Activated CD4-positive, CD25-positive, alpha-beta regulatory T cell (primary cell): ENCODE data around the gene ODF2.
"Not testable (repeated sequence)": the region's sequence is repeated elsewhere in the genome, so short reads cannot be mapped to it uniquely, and the experiment has no call there.

ENCODE experiments used
- DNase-seq, 4 experiments: peaks; one replicate each; lab custom pipeline; 2025; lab: John Stamatoyannopoulos, UW

The ODF2 gene

DNA sequence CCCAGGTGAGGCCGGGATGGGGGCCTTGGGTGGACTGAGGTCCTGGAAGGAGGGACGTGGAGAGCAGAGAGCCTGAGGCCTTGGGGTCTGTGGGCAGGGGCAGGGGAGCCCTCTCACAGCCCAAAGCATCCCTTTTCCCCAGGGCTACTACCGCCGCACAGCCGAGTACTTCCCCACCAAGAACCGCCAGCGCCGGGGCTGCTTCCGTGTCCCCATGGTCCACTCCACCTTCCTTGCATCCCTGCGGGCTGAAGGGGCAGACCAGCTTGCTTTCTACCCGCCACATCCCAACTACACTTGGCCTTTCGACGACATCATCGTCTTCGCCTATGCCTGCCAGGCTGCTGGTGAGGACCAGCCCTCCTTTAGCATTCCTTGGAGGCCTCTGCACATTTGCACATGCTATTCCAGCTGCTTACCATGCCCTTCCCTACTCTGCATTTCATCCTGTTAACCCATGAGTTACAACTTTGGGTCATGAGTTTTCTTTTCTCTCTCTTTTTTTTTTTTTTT, 31.5 kb upstream of the ODF2 start:
- no peak for DNase-seq

DNA sequence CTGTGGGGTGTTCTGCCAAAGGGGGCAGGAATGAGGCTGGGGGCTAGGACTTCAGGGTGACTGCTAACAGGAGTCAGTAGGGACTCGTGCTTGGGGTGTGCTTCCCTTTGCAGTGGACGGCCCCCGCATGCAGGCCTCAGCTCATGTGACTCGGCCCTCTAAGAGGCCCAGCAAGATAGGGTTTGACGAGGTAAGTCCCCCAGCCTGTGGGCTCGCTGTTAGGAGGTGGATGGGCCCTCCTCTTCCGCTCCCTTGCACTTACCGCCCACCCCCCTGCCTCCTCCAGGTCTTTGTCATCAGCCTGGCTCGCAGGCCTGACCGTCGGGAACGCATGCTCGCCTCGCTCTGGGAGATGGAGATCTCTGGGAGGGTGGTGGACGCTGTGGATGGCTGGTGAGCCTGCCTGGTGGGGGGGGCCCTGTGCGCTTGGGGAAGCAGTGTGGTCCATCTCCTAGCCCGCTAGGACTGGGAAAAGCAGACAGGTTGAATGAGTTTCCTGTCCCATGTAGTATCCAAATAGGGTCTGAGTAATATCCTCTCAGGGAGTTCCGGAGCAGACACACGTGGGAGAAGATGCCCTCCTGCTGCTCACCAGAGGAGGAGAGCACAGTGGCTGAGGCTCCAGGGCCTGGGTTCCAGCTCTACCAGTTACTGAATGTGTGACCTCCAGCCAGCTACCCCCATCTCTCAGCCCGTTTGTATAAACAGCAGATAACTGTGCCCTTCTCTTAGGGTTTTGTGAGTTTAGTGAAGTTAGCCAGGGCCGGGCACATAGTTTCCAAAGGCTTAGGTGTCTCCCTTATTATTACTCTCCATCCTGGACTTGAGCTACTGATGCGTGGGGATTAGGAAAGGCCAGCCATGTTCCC, 26.9 kb upstream of the ODF2 start:
- no peak for DNase-seq

DNA sequence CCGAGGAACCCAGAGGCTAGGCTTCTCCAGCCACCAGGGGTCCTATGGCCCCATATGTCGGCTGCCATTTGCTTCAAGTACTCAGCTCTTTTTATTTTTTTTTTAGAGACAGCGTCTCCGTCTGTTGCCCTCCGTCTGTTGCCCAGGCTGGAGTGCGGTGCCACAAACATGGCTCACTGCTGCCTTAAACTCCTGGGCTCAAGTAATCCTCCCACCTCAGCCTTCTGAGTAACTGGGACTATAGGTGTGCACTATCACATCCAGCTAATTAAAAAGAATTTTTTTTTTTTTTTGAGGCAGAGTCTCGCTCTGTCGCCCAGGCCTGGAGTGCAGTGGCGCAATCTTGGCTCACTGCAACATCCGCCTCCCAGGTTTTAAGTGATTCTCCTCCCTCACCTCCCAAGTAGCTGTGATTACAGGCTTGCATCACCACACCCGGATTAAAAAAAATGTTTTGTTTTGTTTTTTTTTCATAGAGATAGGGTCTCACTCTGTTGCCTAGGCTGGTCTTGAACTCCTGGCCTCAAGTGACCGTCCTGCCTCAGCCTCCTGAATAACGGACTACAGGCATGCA, 26.2 kb upstream of the ODF2 start:
- no peak for DNase-seq

DNA sequence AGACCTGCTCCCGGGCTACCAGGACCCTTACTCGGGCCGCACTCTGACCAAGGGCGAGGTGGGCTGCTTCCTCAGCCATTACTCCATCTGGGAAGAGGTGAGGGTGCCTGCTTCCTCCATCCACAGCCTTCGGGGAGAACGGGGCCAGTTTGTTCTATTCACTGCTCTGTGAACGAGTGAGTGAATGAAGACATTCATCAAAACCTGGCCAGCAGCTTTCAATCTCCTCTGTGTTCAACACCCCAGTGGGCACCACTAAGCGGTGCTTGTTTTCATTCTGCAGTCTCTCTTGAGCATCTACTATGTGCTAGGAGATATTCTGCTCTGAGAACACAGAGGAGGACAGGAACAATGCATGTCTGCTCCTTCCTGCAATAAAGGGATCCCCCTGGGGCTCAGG, 24.6 kb upstream of the ODF2 start:
- no peak for DNase-seq

DNA sequence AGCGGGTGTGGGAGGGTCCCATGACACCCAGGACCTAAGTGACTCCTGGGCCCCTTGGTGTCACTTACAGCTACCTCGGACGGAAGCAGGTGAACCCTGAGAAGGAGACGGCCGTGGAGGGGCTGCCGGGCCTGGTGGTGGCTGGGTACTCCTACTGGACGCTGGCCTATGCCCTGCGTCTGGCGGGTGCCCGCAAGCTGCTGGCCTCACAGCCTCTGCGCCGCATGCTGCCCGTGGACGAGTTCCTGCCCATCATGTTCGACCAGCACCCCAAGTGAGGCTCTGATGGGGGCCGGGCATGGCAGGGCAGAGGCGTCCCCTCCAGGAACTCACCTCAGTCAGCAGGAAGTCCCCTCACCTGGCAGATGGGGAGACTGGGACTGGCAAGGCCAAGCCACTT, 21.5 kb upstream of the ODF2 start:
- no peak for DNase-seq

DNA sequence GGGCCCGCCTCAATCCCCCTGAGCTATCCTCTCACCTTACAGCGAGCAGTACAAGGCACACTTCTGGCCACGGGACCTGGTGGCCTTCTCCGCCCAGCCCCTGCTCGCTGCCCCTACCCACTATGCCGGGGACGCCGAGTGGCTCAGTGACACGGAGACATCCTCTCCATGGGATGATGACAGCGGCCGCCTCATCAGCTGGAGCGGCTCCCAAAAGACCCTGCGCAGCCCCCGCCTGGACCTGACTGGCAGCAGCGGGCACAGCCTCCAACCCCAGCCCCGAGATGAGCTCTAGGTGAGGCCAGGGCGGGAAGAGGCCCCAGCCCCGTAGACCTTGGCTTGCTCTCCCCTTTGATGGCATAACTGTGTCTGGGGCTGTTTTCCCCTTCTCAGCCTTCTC, 20.2 kb upstream of the ODF2 start:
- no peak for DNase-seq

DNA sequence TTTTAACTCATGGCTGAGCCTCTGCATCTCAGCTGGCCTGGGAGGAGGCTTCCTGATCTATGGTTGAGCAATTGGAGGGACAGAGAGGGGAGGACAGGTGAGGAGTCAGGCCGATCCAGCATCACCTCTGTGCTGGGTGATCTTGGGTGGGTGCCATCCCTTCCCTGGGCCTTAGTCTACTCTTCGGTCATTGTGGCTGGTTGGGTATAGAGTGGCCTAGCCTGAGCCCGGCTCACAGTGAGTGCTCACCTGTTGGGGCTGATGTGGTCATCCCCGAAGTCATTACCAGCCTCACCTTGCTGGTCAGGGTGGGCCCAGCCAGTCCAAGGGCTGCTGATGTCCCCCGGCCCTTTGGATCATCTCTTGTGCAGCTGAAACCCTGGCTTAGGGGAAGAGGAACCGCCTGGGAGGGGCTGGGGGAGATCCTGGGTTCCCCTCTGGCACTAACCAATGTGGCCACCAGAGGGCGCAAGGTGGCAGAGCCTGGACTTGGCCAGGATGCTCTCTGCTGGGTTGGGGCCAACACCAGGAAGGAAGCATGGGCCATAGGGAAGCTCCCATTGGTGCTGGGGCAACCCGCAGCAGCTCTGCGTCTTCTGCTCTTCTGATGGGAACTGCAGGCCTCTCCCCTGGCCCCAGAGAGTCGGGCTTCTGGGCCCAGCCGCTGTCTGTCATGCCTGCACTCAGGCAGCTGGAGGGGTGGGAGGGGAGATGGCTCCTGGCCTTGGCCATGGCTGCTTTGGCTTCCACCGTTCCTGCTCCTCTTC, 17.3 kb upstream of the ODF2 start:
- DNase-seq, result peak; percentile 63 to 81 (median 70)

DNA sequence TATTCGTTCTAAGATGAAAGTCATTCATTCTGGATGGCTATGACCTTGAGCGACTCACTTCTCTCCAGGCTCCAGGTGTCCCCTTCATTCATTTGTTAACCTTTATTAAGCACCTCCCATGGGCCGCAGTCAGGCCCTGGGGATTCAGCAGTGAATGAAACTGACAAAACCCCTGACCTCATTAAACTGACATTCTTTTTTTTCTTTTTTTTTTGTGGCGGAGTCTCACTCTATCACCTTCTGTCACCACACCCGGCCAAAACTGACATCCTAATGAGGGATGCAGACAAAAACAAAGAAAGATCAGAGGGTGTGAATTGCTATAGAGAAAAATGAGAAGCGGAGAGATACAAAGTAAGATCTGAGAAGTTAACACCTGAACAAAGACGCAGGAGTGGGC, 16.5 kb upstream of the ODF2 start:
- DNase-seq, result no peak

DNA sequence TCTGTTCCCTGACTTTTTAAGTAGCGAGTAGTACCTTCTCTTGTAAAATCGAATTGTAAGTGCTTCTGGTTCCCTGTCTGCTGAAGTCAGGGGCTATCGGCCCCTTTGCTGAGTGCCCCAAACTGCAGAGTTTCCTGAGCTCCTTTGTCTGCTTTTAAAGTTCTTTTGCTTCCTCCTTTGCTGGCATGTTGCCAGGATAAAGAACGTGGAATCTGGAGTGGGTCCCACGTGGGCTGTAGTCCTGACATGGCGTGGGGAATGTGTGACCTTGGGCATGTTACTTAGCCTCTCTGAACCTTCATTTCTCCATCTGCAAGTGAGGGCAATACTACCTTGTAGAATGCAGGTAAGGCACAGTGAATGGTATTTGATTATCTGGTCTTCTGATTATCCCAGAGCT, 13.7 kb upstream of the ODF2 start:
- no peak for DNase-seq

DNA sequence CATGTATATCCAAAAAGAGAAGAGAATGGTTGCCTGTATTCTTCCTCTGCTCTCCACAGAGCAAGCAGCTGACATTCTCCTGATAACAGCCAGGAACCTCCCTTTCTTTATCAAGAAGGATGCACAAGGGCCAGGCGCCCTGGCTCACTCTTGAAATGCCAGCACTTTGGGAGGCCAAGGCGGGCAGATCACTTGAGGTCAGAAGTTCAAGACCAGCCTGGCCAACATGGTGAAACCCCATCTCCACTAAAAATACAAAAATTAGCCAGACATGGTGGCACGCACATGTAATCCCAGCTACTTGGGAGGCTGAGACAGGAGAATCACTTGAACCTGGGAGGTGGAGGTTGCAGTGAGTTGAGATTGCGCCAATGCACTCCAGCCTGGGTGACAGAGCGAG, 9.3 kb upstream of the ODF2 start:
- DNase-seq, result not testable (repeated sequence)

DNA sequence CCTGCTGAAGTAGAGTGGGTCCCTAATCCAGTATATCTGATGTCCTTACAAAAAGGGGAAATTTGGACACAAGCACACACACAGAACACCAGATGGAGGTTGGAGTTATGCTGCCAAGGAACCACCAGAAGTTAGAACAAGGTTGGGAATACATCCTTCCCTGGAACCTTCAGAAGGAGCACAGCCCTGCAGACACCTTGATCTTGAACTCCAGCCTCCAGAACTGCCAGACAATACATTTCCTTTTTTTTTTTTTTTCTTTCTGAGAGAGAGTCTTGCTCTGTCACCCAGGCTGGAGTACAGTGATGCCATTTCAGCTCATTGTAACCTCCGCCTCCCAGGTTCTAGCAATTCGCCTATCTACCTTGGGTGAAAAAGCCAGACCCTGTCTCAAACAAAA, 7.1 kb upstream of the ODF2 start:
- no peak for DNase-seq

DNA sequence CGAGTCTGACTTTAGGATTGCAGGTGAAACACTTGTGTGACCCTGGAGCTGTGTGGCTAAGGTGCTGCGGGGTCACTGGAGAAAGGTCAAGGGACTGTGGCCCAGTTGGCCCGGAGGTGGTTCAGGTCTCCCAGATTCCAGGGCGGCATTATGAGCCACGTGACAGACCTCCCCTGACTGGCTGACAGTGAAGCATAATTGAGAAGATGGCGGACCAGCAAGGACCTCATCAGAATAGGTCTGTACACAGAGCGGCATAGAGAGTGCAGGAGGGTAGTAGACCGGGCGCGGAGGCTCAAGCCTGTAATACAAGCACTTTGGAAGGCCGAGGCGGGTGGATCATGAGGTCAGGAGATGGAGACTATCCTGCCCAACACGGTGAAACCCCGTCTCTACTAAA, 815 bp upstream of the ODF2 start:
- no peak for DNase-seq

DNA sequence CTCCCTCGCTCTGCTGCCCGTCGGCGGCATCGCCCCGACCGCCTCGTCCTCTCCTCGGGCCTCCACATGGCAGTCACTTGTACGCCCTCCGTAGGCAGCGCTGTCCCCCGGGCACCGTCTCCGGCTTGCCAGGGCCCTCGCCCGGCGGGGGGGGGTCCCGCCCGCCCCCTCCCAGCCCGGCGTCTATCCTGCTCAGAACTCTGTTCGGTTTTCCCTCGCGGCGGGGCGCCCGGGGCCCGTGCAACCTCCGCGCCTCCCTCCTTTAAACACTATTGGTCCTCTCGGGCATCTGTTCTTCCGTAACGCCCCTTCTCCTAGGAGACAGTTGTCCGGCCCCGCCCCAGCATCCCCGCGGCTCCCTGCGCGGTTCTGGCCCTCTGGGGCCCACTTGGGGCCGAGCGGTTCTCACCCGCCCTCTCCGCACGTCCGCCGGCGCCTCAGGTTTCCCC, 831 bp downstream of the ODF2 start:
- peak; percentile 30 to 58 (median 40) for DNase-seq

DNA sequence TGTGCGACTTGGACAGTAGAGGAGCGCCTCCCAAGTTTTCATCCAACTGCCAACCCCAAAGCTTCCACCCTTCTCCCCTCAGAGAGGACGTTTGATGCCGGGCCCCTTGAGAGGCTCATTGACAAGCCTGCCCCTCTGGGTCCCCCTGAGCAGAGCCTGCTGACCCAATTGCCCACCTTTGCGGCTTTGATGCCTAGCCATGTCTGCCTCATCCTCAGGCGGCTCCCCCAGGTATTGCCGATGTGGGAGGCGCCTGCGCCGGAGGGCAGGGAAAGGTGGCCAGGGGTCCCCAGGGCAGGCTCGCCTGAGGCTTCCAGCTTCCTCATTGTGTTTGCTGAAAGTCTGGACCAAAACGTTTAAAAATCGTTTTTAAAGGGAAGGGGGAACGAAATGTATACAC, 1.4 kb downstream of the ODF2 start:
- no peak for DNase-seq

DNA sequence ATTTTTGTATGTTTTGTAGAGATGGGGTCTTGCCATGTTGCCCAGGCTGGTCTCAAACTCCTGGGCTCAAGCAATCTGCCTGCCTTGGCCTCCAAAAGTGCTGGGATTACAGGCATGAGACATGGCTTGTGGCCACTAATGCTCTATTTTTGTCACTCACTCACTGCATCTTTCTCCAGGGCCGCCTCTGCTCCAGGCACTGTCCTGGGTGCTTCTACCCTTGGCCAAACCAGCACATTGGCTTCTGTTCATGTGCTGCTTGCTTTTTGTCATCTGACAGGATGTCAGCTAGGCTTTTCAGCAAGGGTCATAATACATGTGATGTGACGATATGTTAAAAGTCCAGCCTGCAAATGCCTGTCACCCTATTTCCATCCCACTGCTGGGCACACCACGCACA, 3.2 kb downstream of the ODF2 start:
- DNase-seq, result no peak

DNA sequence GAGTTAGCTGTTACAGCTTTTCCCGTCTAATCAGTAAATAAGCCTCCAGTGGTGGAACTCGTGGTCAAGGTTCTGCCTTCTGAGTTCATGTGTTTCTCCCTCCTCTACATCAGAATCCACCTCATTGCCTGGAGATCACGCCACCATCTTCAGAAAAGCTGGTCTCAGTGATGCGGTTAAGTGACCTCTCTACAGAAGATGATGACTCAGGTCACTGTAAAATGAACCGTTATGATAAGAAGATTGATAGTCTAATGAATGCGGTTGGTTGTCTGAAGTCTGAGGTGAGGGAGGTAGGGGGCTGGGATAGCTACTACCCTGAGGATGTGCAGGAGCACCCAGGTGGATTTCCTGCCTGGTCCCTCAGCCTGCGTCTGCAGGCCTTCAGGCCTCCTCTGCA, 13.3 kb downstream of the ODF2 start:
- DNase-seq, result no peak

DNA sequence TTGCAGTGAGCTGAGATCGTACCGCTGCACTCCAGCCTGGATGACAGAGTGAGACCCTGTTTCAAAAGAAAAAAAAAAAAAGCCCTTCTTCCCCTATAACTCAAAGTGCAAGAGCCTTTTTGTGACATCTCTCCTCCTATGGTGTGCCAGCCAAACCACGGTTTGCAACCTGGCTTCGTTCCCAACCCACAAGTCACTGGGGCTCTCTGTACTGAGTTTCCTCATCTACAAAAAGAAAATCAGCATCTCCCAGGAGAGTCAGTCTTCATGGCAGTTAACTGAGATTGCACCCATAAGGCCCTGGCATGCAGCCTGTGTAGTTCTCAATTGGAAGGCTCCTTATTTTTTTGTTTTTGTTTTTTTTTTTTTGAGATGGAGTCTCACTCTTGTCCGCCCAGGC, 14.8 kb downstream of the ODF2 start:
- DNase-seq, result no peak

DNA sequence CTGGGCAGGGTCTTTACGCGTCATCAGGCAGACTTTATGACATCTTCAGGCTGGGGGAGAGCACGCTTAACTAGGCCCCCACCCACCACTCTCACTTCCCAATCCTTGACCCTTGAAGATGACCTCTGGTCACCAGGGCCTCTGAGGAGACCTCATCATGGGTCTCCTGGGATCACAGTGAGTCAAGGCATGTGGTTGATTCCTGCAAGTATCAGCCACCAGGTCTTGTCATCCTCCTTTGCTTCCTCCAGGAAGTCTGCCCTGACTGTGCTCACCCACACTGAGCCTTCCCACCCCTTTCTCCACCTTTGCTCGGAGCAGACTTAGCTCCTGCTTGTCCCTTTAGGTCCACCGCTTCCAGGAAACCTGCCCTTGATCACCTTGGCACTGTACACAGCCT, 17.3 kb downstream of the ODF2 start:
- DNase-seq, result no peak

DNA sequence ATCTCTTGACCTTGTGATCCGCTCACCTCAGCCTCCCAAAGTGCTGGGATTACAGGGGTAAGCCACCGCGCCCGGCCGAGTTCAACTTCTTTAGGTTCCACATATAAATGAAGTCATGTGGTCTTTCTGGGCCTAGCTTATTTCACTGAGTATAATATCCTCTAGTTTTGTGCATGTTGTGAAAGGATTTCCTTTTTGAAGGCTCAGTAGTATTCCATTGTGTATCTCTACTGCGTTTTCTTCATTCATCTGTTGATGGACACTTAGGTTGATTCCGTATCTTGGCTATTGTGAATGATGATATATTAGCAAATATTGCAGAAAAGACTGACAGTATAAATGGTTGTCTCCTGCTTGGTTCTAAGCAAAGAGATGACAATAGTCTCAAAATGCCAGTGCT, 20.1 kb downstream of the ODF2 start:
- DNase-seq, result no peak

DNA sequence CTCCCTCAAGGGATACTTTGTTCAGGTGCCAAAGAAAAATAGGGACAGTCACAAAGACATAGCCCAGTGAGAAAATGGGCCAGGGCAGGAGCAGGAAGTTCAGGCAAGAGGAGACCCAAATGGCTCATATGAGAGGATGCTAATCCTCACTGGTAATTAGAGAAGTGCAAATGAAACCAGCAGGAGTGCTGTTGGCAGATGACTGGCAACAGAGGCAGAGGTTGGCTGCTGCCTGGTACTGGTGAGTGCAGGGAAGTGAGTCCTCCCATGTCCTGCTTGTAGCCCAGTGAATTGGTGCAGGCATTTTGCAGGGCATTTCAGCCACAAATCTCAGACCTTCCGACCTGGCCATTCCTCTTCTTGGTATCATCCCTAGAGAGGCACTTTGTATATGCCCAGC, 23.5 kb downstream of the ODF2 start:
- no peak for DNase-seq

DNA sequence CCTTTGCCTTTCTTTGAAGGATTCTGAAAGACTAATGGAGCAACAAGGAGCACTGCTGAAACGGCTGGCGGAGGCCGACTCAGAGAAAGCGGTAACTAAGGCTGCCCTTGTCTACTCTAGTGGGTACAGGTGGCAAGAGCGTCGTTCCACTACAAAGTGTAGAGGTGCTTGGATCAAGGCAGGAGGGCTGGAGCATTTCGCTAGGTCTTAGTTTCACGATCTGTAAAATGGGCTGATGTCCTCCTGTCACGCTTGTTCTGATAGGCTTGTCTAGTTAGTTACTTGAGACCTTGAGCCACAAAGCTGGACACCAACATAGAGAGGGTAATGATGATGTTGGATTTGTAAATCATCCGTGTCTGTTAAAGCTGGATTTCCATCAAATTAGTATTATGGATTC, 25.8 kb downstream of the ODF2 start:
- DNase-seq, result no peak

DNA sequence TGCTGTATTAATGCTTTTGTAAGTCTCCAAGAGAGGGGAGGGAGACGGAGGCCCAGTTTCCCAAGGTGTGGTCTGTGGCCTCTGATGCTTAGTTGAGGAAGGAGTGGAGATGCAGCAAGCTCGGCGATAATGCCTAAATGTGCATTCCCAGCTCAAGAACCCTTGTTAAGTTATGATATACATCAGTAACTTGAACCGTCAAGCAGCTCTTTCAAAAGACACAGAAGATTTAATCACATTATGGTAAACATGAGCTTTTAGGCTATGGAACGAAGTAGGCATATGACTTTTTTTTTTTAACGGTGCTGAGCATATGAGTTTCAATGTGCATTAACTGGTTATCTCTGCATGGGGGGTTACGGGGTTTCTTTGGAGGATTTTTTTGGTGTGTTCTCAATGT, 26.4 kb downstream of the ODF2 start:
- DNase-seq, result no peak
